Uterus (tissue), 4 donors: ENCODE measurements around the gene GALNT12. TPM values are rescaled to one million over a fixed set of nuclear protein-coding genes. Genes with fewer than 3 reads are reported as not detected.

ENCODE experiments used
- DNase-seq, 2 donors: peaks; one replicate each; pipeline ENCODE4 v3.0.0-alpha.2; 2019 to 2020
- H3K27ac ChIP-seq, 2 donors: fragments of 200-600 bp; sonication (generic); 1 replicate in 1 of 2; 2 replicates in 1 of 2; pipeline ENCODE4 v1.5.1; 2016 to 2018
- H3K27me3 ChIP-seq, 2 donors: fragments of 200-600 bp; sonication (generic); one replicate each; pipeline ENCODE4 v1.5.1; 2018 to 2019; ENCODE audit warnings: control low read depth in 1 of 2
- H3K36me3 ChIP-seq, 2 donors: fragments of 200-600 bp; sonication (generic); one replicate each; pipeline ENCODE4 v1.5.1; 2019; ENCODE audit warnings: control low read depth in 1 of 2
- H3K4me1 ChIP-seq, 2 donors: fragments of 200-600 bp; sonication (generic); one replicate each; pipeline ENCODE4 v1.5.1; 2018 to 2019; ENCODE audit warnings: control low read depth in 1 of 2
- H3K4me3 ChIP-seq, 2 donors: fragments of 200-600 bp; sonication (generic); 1 replicate in 1 of 2; 2 replicates in 1 of 2; pipeline ENCODE4 v1.5.1; 2018 to 2019; ENCODE audit warnings: mild to moderate bottlenecking in 1 of 2
- H3K9me3 ChIP-seq, 2 donors: fragments of 200-600 bp; sonication (generic); one replicate each; pipeline ENCODE4 v1.5.1; 2019; ENCODE audit warnings: control low read depth in 1 of 2
- POLR2A ChIP-seq, 2 donors: fragments of 450-650 bp; IDR thresholded peaks; one replicate each; pipeline ENCODE4 v1.6.1; 2016; ENCODE audit warnings: antibody characterized with exemption in 2 of 2, mild to moderate bottlenecking in 1 of 2, moderate library complexity in 1 of 2
- intact Hi-C: fragments of 100-400 bp; cut with DNase I; formaldehyde crosslinking; loops from one replicate; pipeline ENCODE4 v1.15.1; 2023; ENCODE audit warnings: low total_unique reads
- total RNA-seq, 4 donors: library from RNA; depleted of rRNA in 3 of 4; stranded (reverse); fragments of >200 nt in 3 of 4; gene quantifications; one replicate each; pipeline versions ENCODE4 v1.1.0 to v1.2.4, GENCODE V29; 2014 to 2023
- TF ChIP-seq, protein P1 (sequence below), 4 experiments: fragments of 200-600 bp in 2 of 4; fragments of 450-650 bp in 2 of 4; sonication (generic) in 2 of 4; IDR thresholded peaks; one replicate each; pipeline ENCODE4 v1.5.1; 2016 to 2019; ENCODE audit warnings: antibody characterized with exemption in 4 of 4, mild to moderate bottlenecking in 2 of 4, moderate library complexity in 1 of 4
- donor health status: DM: yes; HTN: yes; CAD: no.

GALNT12 gene
- total RNA-seq, 4 donors from 2014 or later, result 0.29 to 9.3 (median 2.5) TPM; not detected in 1

DNA sequence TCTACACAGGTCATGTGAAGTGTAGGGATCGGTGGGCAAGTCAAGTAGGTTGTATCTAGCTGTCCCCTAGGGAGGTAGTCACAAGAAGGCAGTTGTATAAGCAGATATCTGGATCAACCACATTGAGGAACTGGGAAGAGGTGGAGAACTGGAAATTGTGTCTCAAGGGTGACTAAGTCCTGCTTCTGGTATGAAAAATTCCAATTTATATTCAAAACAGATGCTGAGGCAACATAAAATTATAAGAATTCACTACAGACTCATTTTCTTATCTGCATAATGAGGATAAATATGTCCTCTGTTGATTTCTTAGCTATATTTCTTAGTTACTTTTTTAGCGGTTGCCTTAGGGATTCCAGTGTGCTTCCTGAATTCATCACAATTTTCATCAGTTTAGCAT lies 46.8 kb downstream of the GALNT12 start:
- Histone ChIP-seq H3K27ac (no peak overlapping the region), H3K4me3 (no peak overlapping the region), H3K36me3 (no peaks in the 10 kb centered on the region), H3K4me1 (no peaks in the 10 kb centered on the region), H3K27me3 (no peaks in the 10 kb centered on the region), H3K9me3 (no peaks in the 10 kb centered on the region)
- no peak for DNase-seq
- TF ChIP-seq, protein P1, sequence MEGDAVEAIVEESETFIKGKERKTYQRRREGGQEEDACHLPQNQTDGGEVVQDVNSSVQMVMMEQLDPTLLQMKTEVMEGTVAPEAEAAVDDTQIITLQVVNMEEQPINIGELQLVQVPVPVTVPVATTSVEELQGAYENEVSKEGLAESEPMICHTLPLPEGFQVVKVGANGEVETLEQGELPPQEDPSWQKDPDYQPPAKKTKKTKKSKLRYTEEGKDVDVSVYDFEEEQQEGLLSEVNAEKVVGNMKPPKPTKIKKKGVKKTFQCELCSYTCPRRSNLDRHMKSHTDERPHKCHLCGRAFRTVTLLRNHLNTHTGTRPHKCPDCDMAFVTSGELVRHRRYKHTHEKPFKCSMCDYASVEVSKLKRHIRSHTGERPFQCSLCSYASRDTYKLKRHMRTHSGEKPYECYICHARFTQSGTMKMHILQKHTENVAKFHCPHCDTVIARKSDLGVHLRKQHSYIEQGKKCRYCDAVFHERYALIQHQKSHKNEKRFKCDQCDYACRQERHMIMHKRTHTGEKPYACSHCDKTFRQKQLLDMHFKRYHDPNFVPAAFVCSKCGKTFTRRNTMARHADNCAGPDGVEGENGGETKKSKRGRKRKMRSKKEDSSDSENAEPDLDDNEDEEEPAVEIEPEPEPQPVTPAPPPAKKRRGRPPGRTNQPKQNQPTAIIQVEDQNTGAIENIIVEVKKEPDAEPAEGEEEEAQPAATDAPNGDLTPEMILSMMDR (IDR thresholded peaks at IDR 0.05), result no peak
- no peak for TF ChIP-seq POLR2A (IDR thresholded peaks at IDR 0.05)
- intact Hi-C loops, result no loop called here

DNA sequence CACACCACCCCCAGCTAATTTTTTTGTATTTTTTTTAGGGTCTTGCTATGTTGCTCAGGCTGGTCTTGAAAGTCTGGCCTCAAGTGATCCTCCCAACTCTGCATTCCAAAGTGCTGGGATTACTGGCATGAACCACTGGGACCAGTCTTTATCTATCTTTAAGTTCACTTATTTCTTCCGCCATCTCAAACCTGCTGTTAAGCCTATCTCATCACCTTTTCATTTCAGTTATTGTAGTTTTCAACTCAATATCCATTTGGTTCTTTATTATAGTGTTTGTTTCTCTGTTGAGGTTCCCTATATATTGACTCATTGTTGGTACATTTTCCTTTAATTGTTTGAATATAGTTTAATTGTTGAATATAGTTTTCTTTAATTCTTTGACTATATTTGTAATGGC lies 48.1 kb downstream of the GALNT12 start:
- H3K4me1 ChIP-seq, result no peaks in the 10 kb centered on the region
- H3K27me3 ChIP-seq, result no peaks in the 10 kb centered on the region
- no peaks in the 10 kb centered on the region for H3K9me3 ChIP-seq
- H3K4me3 ChIP-seq, result no peak overlapping the region
- TF ChIP-seq, protein P1 (IDR thresholded peaks at IDR 0.05), result no peak
- TF ChIP-seq POLR2A (IDR thresholded peaks at IDR 0.05), result no peak
- no peak for DNase-seq
- no peak overlapping the region for H3K27ac ChIP-seq
- intact Hi-C loops, result loop anchor here (5.0 kb wide), 1 partner anchor 147 kb away; no protein-coding TSS in a partner anchor
- no peaks in the 10 kb centered on the region for H3K36me3 ChIP-seq

DNA sequence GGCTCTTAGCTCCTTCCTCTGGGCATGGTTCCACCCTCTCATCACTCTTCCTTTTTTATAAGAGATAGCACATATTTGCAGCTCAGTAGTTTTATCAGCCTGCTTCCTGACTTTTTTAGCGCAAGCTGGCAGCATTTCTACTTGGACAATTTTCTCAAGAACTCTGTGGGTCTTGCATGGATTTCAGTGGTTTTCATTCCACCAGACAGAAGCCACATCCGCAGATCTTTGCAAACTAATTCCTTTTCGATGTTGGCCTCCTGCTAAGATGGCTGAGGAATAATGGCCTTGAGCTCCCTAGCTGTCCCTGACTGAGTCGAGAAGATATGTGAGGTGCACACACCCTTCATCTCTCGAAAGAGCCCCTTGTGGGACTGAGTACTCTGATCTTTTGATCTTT lies 49.5 kb downstream of the GALNT12 start:
- Histone ChIP-seq H3K4me3 (no peak overlapping the region), H3K4me1 (no peaks in the 10 kb centered on the region), H3K9me3 (no peaks in the 10 kb centered on the region), H3K27ac (no peak overlapping the region), H3K27me3 (no peaks in the 10 kb centered on the region), H3K36me3 (no peaks in the 10 kb centered on the region)
- TF ChIP-seq, protein P1 (IDR thresholded peaks at IDR 0.05), result no peak
- no peak for TF ChIP-seq POLR2A (IDR thresholded peaks at IDR 0.05)
- intact Hi-C loops, result loop anchor here (5.0 kb wide), 1 partner anchor 145 kb away; no protein-coding TSS in a partner anchor
- DNase-seq, result no peak

DNA sequence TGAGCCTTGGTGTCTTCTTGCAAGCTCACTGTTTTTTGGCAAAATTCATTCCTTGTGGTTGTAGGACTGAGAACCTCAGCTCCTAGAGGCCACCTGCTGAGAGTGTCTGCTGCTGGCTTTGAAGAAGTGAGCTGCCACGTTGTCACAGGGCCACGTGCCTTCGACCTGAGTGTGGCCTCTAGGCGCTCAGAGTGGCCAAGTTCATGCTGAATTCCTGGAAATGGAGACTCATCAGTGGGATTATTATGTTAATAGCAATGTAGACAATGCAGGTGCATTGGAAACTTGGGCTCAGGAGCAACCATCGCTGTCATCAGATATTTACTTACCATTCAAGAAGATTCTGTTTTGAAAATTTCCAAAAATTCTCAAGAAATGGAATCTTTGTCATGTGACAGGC lies 52.5 kb downstream of the GALNT12 start:
- TF ChIP-seq, protein P1 (IDR thresholded peaks at IDR 0.05), result no peak
- TF ChIP-seq POLR2A (IDR thresholded peaks at IDR 0.05), result no peak
- Histone ChIP-seq H3K4me3 (no peak overlapping the region), H3K36me3 (no peaks in the 10 kb centered on the region), H3K27me3 (no peaks in the 10 kb centered on the region), H3K9me3 (no peaks in the 10 kb centered on the region), H3K27ac (no peak overlapping the region), H3K4me1 (no peaks in the 10 kb centered on the region)
- no peak for DNase-seq
- intact Hi-C loops, result loop anchor here (5.0 kb wide), 1 partner anchor 142 kb away; no protein-coding TSS in a partner anchor

DNA sequence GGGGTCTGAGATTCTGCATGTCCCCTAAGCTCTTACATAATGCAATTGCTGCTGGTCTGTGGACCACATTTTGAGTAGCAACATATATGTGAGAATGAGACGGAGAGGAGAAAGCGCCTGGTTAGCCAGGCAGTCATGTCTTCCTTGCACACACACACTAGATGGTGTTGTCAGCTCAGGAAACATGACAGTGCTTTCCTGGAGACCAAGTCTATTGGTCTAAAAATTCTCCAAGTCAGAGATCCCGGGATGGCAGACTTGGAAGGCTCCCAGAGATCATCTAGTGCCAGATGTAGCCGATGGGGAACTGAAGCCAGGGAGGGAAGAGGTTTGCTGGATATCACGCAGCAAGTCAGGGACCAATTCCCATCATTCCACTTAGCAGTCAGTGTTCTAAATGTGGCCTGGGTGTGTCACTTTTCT lies 53.4 kb downstream of the GALNT12 start:
- Histone ChIP-seq H3K9me3 (no peaks in the 10 kb centered on the region), H3K4me1 (no peaks in the 10 kb centered on the region), H3K36me3 (no peaks in the 10 kb centered on the region), H3K27me3 (no peaks in the 10 kb centered on the region), H3K27ac (peak overlapping the region; percentile 18 to 78), H3K4me3 (no peak overlapping the region)
- intact Hi-C loops, result no loop called here
- DNase-seq, result peak; percentile 64 to 71
- TF ChIP-seq, protein P1 (IDR thresholded peaks at IDR 0.05), result peak; percentile 41 to 84 (median 71)
- no peak for TF ChIP-seq POLR2A (IDR thresholded peaks at IDR 0.05)
